Endothelial cell of umbilical vein (primary cell): ENCODE results near the gene FGFR1OP2. TPM values are rescaled to one million over a fixed set of nuclear protein-coding genes. Genes with fewer than 3 reads are reported as not detected.

Experiments
- BruUV-seq: library from RNA; stranded (reverse); fragments of 400-500 nt; replicated peaks from 2 replicates; lab custom pipeline; 2021; lab: Mats Ljungman, UMichigan
- CTCF ChIA-PET: fragments of 300-600, 350-600 bp; sonication (Branson Sonifier 250); formaldehyde crosslinking; loops from one replicate; lab custom pipeline; 2021; ENCODE audit warnings: antibody characterized with exemption, inconsistent platforms; lab: Charles Lee
- POLR2A ChIA-PET: fragments of 300-600, 350-600 bp; sonication (Branson Sonifier 250); formaldehyde crosslinking; loops from one replicate; lab custom pipeline; 2021; ENCODE audit warnings: antibody characterized with exemption, inconsistent platforms; lab: Charles Lee
- DNase-seq: peaks from one replicate; pipeline ENCODE4 v3.0.0-alpha.2; 2011; ENCODE audit warnings: low read depth, low spot score
- FAIRE-seq: peaks from 2 replicates; lab custom pipeline; 2011; peaks lifted over from hg19 to GRCh38; lab: Jason Lieb, UNC
- H2AFZ ChIP-seq: 2 replicates; pipeline ENCODE4 v1.6.0; 2012; ENCODE audit warnings: low read depth, low read length, control low read depth, inconsistent platforms
- H3K27ac ChIP-seq: 2 replicates; pipeline ENCODE4 v1.5.1; 2011; ENCODE audit warnings: low read depth, mild to moderate bottlenecking, control low read depth, low read length, moderate library complexity; ENCODE audit not compliant: insufficient read depth
- H3K27me3 ChIP-seq, 2 experiments: 2 replicates each; pipeline versions ENCODE4 v1.6.0 to v1.6.1; 2011; ENCODE audit warnings: low read length in 2 of 2, mixed read lengths in 1 of 2; ENCODE audit not compliant: control insufficient read depth in 2 of 2, insufficient read depth in 2 of 2
- H3K36me3 ChIP-seq, 2 experiments: 2 replicates in 1 of 2; 3 replicates in 1 of 2; pipeline ENCODE4 v1.5.1; 2011; ENCODE audit warnings: low read length in 2 of 2, mild to moderate bottlenecking in 1 of 2, moderate library complexity in 1 of 2; ENCODE audit not compliant: control insufficient read depth in 2 of 2, insufficient read depth in 2 of 2; ENCODE audit errors: extremely low read depth in 1 of 2
- H3K4me1 ChIP-seq: 3 replicates; pipeline ENCODE4 v1.5.1; 2011; ENCODE audit warnings: mild to moderate bottlenecking, low read length; ENCODE audit not compliant: control insufficient read depth, insufficient read depth; ENCODE audit errors: extremely low read depth
- H3K4me2 ChIP-seq: 2 replicates; pipeline ENCODE4 v1.6.1; 2011; ENCODE audit warnings: low read length, control low read depth, mixed read lengths; ENCODE audit not compliant: insufficient read depth
- H3K4me3 ChIP-seq, 3 experiments: fragments of 200-600 bp in 1 of 3; sonication (generic), shearing (Covaris generic) in 1 of 3; replicated peaks in 1 of 3; 2 replicates each; pipeline ENCODE4 v1.5.1; 2011 to 2016; ENCODE audit warnings: control low read depth in 3 of 3, low read length in 3 of 3, mild to moderate bottlenecking in 2 of 3, inconsistent platforms in 1 of 3, low read depth in 1 of 3, moderate library complexity in 1 of 3; ENCODE audit not compliant: insufficient read depth in 1 of 3
- H3K79me2 ChIP-seq: 2 replicates; pipeline ENCODE4 v1.6.0; 2012; ENCODE audit warnings: low read length, inconsistent platforms; ENCODE audit not compliant: control insufficient read depth, insufficient read depth
- H3K9ac ChIP-seq: replicated peaks from 2 replicates; pipeline ENCODE3; 2011; ENCODE audit warnings: low read length, control low read depth; ENCODE audit not compliant: insufficient read depth; ENCODE audit errors: extremely low read depth
- H3K9me1 ChIP-seq: replicated peaks from 3 replicates; pipeline ENCODE4 v1.6.0; 2011; ENCODE audit warnings: mild to moderate bottlenecking, low read length; ENCODE audit not compliant: control insufficient read depth, insufficient read depth; ENCODE audit errors: extremely low read depth
- H3K9me3 ChIP-seq: replicated peaks from 2 replicates; pipeline ENCODE4 v1.5.1; 2012; ENCODE audit warnings: low read length, inconsistent platforms; ENCODE audit not compliant: control insufficient read depth, insufficient read depth
- H4K20me1 ChIP-seq: replicated peaks from 2 replicates; pipeline ENCODE3; 2011; ENCODE audit warnings: mild to moderate bottlenecking, low read length; ENCODE audit not compliant: control insufficient read depth, insufficient read depth; ENCODE audit errors: extremely low read depth
- EZH2 ChIP-seq: IDR thresholded peaks from 2 replicates; pipeline ENCODE4 v1.6.1; 2012; ENCODE audit warnings: borderline replicate concordance, low read depth, mild to moderate bottlenecking, moderate library complexity, low read length, inconsistent platforms; ENCODE audit not compliant: severe bottlenecking
- FOS ChIP-seq: IDR thresholded peaks from 2 replicates; pipeline ENCODE4 v1.6.1; 2011; ENCODE audit warnings: mild to moderate bottlenecking, low read length, moderate library complexity, borderline replicate concordance; ENCODE audit not compliant: insufficient read depth
- GATA2 ChIP-seq: IDR thresholded peaks from 2 replicates; pipeline ENCODE4 v1.7.0; 2011; ENCODE audit warnings: low read depth, mild to moderate bottlenecking, moderate library complexity, mixed read lengths, low read length; ENCODE audit not compliant: insufficient read length, insufficient read depth
- JUN ChIP-seq: IDR thresholded peaks from 2 replicates; pipeline ENCODE4 v1.6.1; 2011; ENCODE audit warnings: borderline replicate concordance, low read depth; ENCODE audit not compliant: insufficient read length, insufficient read depth
- MYC ChIP-seq: IDR thresholded peaks from one replicate; pipeline ENCODE4 v1.6.1; 2011; ENCODE audit warnings: mild to moderate bottlenecking, low read depth, low read length
- POLR2A ChIP-seq: IDR thresholded peaks from 2 replicates; pipeline ENCODE4 v1.6.1; 2012; ENCODE audit warnings: low read depth, mild to moderate bottlenecking, control low read depth, low read length
- POLR2AphosphoS5 ChIP-seq: IDR thresholded peaks from 2 replicates; pipeline ENCODE4 v1.6.1; 2012; ENCODE audit warnings: low read depth, mild to moderate bottlenecking, control low read depth, low read length, moderate library complexity; ENCODE audit not compliant: insufficient read depth
- dilution Hi-C: fragments of 300-500 bp; cut with MboI; formaldehyde crosslinking; loops from one replicate; pipeline ENCODE4 v1.15.0; 2019; ENCODE audit warnings: low sequenced_read_pairs; ENCODE audit not compliant: extremely low pct_ligation_motif_present
- intact Hi-C: fragments of 100-400 bp; cut with micrococcal nuclease; formaldehyde crosslinking; loops from one replicate; pipeline ENCODE4 v1.10.0; 2022
- polyA plus RNA-seq, 4 experiments: library from polyadenylated mRNA; depleted of rRNA in 3 of 4; stranded (reverse) in 3 of 4; unstranded in 1 of 4; fragments of >200 nt; gene quantifications; 2 replicates each; pipeline versions ENCODE4 v1.2.1 to v1.2.3, GENCODE V29; 2011 to 2012; ENCODE audit warnings: missing spikeins in 1 of 4
- total RNA-seq: library from RNA; stranded (reverse); gene quantifications from 2 replicates; pipeline ENCODE4 v1.2.3, GENCODE V29; 2021
- TF ChIP-seq, protein P1 (sequence below): IDR thresholded peaks from 2 replicates; pipeline ENCODE4 v1.6.1; 2011; ENCODE audit not compliant: insufficient read depth, insufficient read length
- TF ChIP-seq, protein P2 (sequence below), 2 donors: IDR thresholded peaks; 1 replicate in 1 of 2; 2 replicates in 1 of 2; pipeline ENCODE4 v1.5.1; 2011; ENCODE audit warnings: low read length in 2 of 2, mild to moderate bottlenecking in 2 of 2, moderate library complexity in 2 of 2, control low read depth in 1 of 2, inconsistent platforms in 1 of 2, low read depth in 1 of 2; ENCODE audit not compliant: insufficient read depth in 1 of 2; ENCODE audit errors: extremely low read depth in 1 of 2

Gene FGFR1OP2
- total and polyA plus RNA-seq, 2 donors (not counting 3 experiments of a cell fraction or from before 2014, with no cell fraction given): 22.7 to 49.3 TPM

DNA sequence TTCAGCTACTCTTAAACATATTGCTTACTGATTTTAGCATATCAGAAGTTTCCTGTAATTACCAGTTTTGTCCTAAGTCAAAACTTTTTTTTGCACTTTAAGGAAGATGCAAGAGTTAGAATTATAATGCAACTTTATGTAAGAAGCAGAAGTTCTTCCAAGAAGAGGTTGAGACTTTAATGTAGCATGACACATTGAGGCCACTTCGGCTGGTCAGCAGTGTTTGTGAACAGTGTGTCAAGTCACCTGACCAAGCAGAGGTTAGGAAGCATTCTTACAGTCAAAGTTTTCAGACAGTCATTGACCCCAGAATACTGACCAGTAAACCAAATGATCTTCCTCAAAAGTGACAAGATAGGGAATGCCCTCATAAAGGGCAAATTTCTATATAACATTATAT, 15.2 kb downstream of the FGFR1OP2 start:
- dilution Hi-C loops: no loop called here
- H3K4me1 ChIP-seq: no peaks in the 10 kb centered on the region
- DNase-seq (no peak), FAIRE-seq (no peak)
- no peak overlapping the region for H3K27ac ChIP-seq
- H3K4me2 ChIP-seq: no peak overlapping the region
- no peaks in the 10 kb centered on the region for H3K9me1 ChIP-seq
- H3K9ac ChIP-seq: no peak overlapping the region
- H3K79me2 ChIP-seq: peaks cover 61% of the 10 kb centered on the region
- no TSS peak for BruUV-seq
- no peaks in the 10 kb centered on the region for H3K27me3 ChIP-seq
- intact Hi-C loops: no loop called here
- ChIA-PET CTCF (interaction anchor here (0.6 kb wide), 1 partner anchor 332 kb away, joined by 3 read pairs; no protein-coding TSS in a partner anchor), POLR2A (no interaction called here)
- peaks cover 3% of the 10 kb centered on the region for H4K20me1 ChIP-seq
- H3K4me3 ChIP-seq: no peak overlapping the region
- TF ChIP-seq POLR2AphosphoS5 (no peak), FOS (no peak), GATA2 (no peak), MYC (no peak), EZH2 (no peak), POLR2A (no peak), JUN (no peak)
- TF ChIP-seq, protein P1, sequence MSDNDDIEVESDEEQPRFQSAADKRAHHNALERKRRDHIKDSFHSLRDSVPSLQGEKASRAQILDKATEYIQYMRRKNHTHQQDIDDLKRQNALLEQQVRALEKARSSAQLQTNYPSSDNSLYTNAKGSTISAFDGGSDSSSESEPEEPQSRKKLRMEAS: no peak
- TF ChIP-seq, protein P2, sequence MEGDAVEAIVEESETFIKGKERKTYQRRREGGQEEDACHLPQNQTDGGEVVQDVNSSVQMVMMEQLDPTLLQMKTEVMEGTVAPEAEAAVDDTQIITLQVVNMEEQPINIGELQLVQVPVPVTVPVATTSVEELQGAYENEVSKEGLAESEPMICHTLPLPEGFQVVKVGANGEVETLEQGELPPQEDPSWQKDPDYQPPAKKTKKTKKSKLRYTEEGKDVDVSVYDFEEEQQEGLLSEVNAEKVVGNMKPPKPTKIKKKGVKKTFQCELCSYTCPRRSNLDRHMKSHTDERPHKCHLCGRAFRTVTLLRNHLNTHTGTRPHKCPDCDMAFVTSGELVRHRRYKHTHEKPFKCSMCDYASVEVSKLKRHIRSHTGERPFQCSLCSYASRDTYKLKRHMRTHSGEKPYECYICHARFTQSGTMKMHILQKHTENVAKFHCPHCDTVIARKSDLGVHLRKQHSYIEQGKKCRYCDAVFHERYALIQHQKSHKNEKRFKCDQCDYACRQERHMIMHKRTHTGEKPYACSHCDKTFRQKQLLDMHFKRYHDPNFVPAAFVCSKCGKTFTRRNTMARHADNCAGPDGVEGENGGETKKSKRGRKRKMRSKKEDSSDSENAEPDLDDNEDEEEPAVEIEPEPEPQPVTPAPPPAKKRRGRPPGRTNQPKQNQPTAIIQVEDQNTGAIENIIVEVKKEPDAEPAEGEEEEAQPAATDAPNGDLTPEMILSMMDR (IDR thresholded peaks at IDR 0.05; ENCODE audit: extremely low read depth in 1 of 2, insufficient read depth in 1 of 2, low read depth in 1 of 2, low read length in 2 of 2): no peak
- no peaks in the 10 kb centered on the region for H3K9me3 ChIP-seq
- H3K36me3 ChIP-seq: peaks cover 4 to 8% of the 10 kb centered on the region in 2 experiments
- H2AFZ ChIP-seq: no peak overlapping the region
